Neural cell (in vitro differentiated cells): ENCODE results near the gene NOD1. TPM values are rescaled to one million over a fixed set of nuclear protein-coding genes. Genes with fewer than 3 reads are reported as not detected.
A peak's percentile ranks its signal among the peaks of the same experiment; 100 is the strongest.

Source experiments
- H2AFZ ChIP-seq: fragments of 200-600, 300-800 bp; sonication (generic), shearing (Covaris generic); 2 replicates; pipeline ENCODE4 v1.6.0; 2014; ENCODE audit warnings: low read depth, mild to moderate bottlenecking, antibody characterized with exemption, low read length, moderate library complexity
- H3F3A ChIP-seq: fragments of 200-600 bp; shearing (Covaris generic); 2 replicates; pipeline ENCODE4 v1.6.1; 2016; ENCODE audit warnings: mild to moderate bottlenecking, moderate library complexity, mixed read lengths, antibody characterized with exemption, low read length; ENCODE audit not compliant: insufficient read depth, poor library complexity, severe bottlenecking
- H3K27ac ChIP-seq: fragments of 200-600, 300-800 bp; sonication (generic), shearing (Covaris generic); 2 replicates; pipeline ENCODE4 v1.5.1; 2014; ENCODE audit warnings: mild to moderate bottlenecking, low read length, moderate library complexity
- H3K27me3 ChIP-seq: fragments of 300-800, 200-600 bp; sonication (generic), shearing (Covaris generic); 2 replicates; pipeline ENCODE4 v1.6.0; 2014; ENCODE audit warnings: mild to moderate bottlenecking, low read depth, low read length, moderate library complexity; ENCODE audit not compliant: insufficient read depth
- H3K36me3 ChIP-seq: fragments of 300-800, 200-600 bp; sonication (generic), shearing (Covaris generic); 2 replicates; pipeline ENCODE4 v1.5.1; 2014; ENCODE audit warnings: mild to moderate bottlenecking, antibody characterized with exemption, low read length, moderate library complexity; ENCODE audit not compliant: insufficient read depth
- H3K4me2 ChIP-seq: fragments of 300-800, 200-600 bp; sonication (generic), shearing (Covaris generic); 2 replicates; pipeline ENCODE4 v1.6.0; 2014; ENCODE audit warnings: mild to moderate bottlenecking, low read length
- H3K4me3 ChIP-seq: fragments of 300-800, 200-600 bp; sonication (generic), shearing (Covaris generic); 2 replicates; pipeline ENCODE4 v1.5.1; 2014; ENCODE audit warnings: mild to moderate bottlenecking, low read length, moderate library complexity
- H3K79me2 ChIP-seq: fragments of 200-600 bp; shearing (Covaris generic); replicated peaks from 2 replicates; pipeline ENCODE4 v1.6.0; 2014; ENCODE audit warnings: mild to moderate bottlenecking, low read length, moderate library complexity; ENCODE audit not compliant: insufficient read depth
- H3K9ac ChIP-seq: fragments of 300-800, 200-600 bp; sonication (generic), shearing (Covaris generic); 2 replicates; pipeline ENCODE4 v1.6.1; 2016; ENCODE audit warnings: mild to moderate bottlenecking, low read length, mixed read lengths
- H3K9me2 ChIP-seq: fragments of 200-600 bp; shearing (Covaris generic); 2 replicates; pipeline ENCODE4 v1.6.1; 2016; ENCODE audit warnings: mild to moderate bottlenecking, low read length, mixed read lengths; ENCODE audit not compliant: insufficient read depth
- H3K9me3 ChIP-seq: fragments of 200-600, 300-800 bp; sonication (generic), shearing (Covaris generic); 2 replicates; pipeline ENCODE4 v1.6.1; 2016; ENCODE audit warnings: mild to moderate bottlenecking, mixed run types, low read length, moderate library complexity, mixed read lengths
- H4K20me1 ChIP-seq: fragments of 200-600 bp; shearing (Covaris generic); 2 replicates; pipeline ENCODE4 v1.6.1; 2016; ENCODE audit warnings: mild to moderate bottlenecking, mixed run types; ENCODE audit not compliant: insufficient read depth
- EP300 ChIP-seq: fragments of 450-650 bp; conservative IDR thresholded peaks from 2 replicates; pipeline ENCODE4 v1.6.1; 2014; ENCODE audit warnings: antibody characterized with exemption, mild to moderate bottlenecking, moderate library complexity; ENCODE audit not compliant: poor library complexity, severe bottlenecking
- EZH2 ChIP-seq: fragments of 200-600, 300-800 bp; shearing (Covaris generic), sonication (generic); IDR thresholded peaks from 2 replicates; pipeline ENCODE4 v1.6.1; 2014; ENCODE audit warnings: antibody characterized with exemption, low read length, borderline replicate concordance, mild to moderate bottlenecking; ENCODE audit not compliant: insufficient read depth, poor library complexity, severe bottlenecking
- MXI1 ChIP-seq: fragments of 450-650 bp; conservative IDR thresholded peaks from 2 replicates; pipeline ENCODE4 v1.6.1; 2014; ENCODE audit warnings: antibody characterized with exemption, mild to moderate bottlenecking; ENCODE audit not compliant: poor library complexity, severe bottlenecking
- POLR2AphosphoS5 ChIP-seq: IDR thresholded peaks from 2 replicates; pipeline ENCODE4 v1.6.1; 2012
- RAD21 ChIP-seq: fragments of 450-650 bp; conservative IDR thresholded peaks from 2 replicates; pipeline ENCODE4 v1.6.1; 2014; ENCODE audit warnings: antibody characterized with exemption, mild to moderate bottlenecking, moderate library complexity
- SMC3 ChIP-seq: fragments of 450-650 bp; conservative IDR thresholded peaks from 2 replicates; pipeline ENCODE4 v1.6.1; 2014; ENCODE audit warnings: antibody characterized with exemption, mild to moderate bottlenecking, moderate library complexity; ENCODE audit not compliant: poor library complexity
- TAF1 ChIP-seq: IDR thresholded peaks from 2 replicates; pipeline ENCODE4 v1.6.1; 2012; ENCODE audit warnings: low read depth
- polyA plus RNA-seq: library from polyadenylated mRNA; depleted of rRNA; stranded (reverse); fragments of >200 nt; gene quantifications from 2 replicates; pipeline ENCODE4 v1.2.3, GENCODE V29; 2014
- TF ChIP-seq, protein P1 (sequence below): fragments of 450-650 bp; IDR thresholded peaks from 2 replicates; pipeline ENCODE4 v1.5.1; 2014; ENCODE audit warnings: antibody characterized with exemption, mild to moderate bottlenecking, moderate library complexity; ENCODE audit not compliant: poor library complexity, severe bottlenecking
- TF ChIP-seq, protein P2 (sequence below): IDR thresholded peaks from 2 replicates; pipeline ENCODE4 v1.6.1; 2012; ENCODE audit warnings: borderline replicate concordance

NOD1 gene
- polyA plus RNA-seq, 1 donor from 2014 or later, result 0.43 TPM

DNA sequence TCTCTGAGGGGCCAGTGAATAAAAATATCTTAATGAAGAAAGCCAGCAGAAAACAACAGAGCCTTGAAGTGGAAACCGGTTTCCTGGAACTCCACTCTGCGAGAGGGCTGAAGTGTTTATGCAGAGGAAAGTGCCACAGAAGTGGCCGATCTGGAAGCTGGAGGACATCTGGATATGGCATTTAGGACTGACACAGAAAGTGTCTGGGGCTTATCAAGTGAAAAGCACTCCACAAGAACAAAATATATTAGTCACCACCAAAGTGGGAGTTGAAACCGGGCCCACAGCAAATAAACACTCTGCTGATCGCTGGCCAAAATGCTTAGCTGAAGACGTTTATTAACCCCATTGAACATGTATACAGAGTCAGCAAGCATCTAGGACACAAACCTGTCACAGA lies 7.8 kb downstream of the NOD1 start:
- no peaks in the 10 kb centered on the region for H3K79me2 ChIP-seq
- H3K9ac ChIP-seq, result no peak overlapping the region
- no peaks in the 10 kb centered on the region for H3K36me3 ChIP-seq
- no peaks in the 10 kb centered on the region for H3K9me2 ChIP-seq
- no peak overlapping the region for H3K4me3 ChIP-seq
- no peaks in the 10 kb centered on the region for H3F3A ChIP-seq
- no peak overlapping the region for H3K27ac ChIP-seq
- TF ChIP-seq RAD21, result no peak
- TF ChIP-seq EP300, result no peak
- H3K9me3 ChIP-seq, result no peaks in the 10 kb centered on the region
- H2AFZ ChIP-seq, result no peak overlapping the region
- no peaks in the 10 kb centered on the region for H4K20me1 ChIP-seq
- no peaks in the 10 kb centered on the region for H3K27me3 ChIP-seq
- H3K4me2 ChIP-seq, result no peak overlapping the region

GRCh38 chr7:30470163-30470770 lies 8.3 kb downstream of the NOD1 start:
- Histone ChIP-seq H3K79me2 (no peaks in the 10 kb centered on the region), H3K27me3 (no peaks in the 10 kb centered on the region), H3K9me3 (no peaks in the 10 kb centered on the region), H2AFZ (no peak overlapping the region), H3K9me2 (no peaks in the 10 kb centered on the region), H3F3A (no peaks in the 10 kb centered on the region), H3K4me3 (no peak overlapping the region), H3K27ac (no peak overlapping the region), H3K36me3 (no peaks in the 10 kb centered on the region), H3K9ac (no peak overlapping the region), H4K20me1 (no peaks in the 10 kb centered on the region), H3K4me2 (no peak overlapping the region)
- TF ChIP-seq MXI1 (no peak), POLR2AphosphoS5 (no peak)
- TF ChIP-seq, protein P1, sequence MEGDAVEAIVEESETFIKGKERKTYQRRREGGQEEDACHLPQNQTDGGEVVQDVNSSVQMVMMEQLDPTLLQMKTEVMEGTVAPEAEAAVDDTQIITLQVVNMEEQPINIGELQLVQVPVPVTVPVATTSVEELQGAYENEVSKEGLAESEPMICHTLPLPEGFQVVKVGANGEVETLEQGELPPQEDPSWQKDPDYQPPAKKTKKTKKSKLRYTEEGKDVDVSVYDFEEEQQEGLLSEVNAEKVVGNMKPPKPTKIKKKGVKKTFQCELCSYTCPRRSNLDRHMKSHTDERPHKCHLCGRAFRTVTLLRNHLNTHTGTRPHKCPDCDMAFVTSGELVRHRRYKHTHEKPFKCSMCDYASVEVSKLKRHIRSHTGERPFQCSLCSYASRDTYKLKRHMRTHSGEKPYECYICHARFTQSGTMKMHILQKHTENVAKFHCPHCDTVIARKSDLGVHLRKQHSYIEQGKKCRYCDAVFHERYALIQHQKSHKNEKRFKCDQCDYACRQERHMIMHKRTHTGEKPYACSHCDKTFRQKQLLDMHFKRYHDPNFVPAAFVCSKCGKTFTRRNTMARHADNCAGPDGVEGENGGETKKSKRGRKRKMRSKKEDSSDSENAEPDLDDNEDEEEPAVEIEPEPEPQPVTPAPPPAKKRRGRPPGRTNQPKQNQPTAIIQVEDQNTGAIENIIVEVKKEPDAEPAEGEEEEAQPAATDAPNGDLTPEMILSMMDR, result no peak

GRCh38 chr7:30469303-30469702 lies 9.3 kb downstream of the NOD1 start:
- H3K27me3 ChIP-seq, result no peaks in the 10 kb centered on the region
- no peaks in the 10 kb centered on the region for H3K79me2 ChIP-seq
- no peaks in the 10 kb centered on the region for H4K20me1 ChIP-seq
- H3F3A ChIP-seq, result no peaks in the 10 kb centered on the region
- no peak overlapping the region for H3K4me3 ChIP-seq
- no peak overlapping the region for H2AFZ ChIP-seq
- no peaks in the 10 kb centered on the region for H3K9me2 ChIP-seq
- H3K36me3 ChIP-seq, result no peaks in the 10 kb centered on the region
- TF ChIP-seq EP300 (no peak), RAD21 (peak; percentile 25), POLR2AphosphoS5 (no peak), TAF1 (no peak), MXI1 (no peak), SMC3 (peak; percentile 40), EZH2 (no peak)
- TF ChIP-seq, protein P2, sequence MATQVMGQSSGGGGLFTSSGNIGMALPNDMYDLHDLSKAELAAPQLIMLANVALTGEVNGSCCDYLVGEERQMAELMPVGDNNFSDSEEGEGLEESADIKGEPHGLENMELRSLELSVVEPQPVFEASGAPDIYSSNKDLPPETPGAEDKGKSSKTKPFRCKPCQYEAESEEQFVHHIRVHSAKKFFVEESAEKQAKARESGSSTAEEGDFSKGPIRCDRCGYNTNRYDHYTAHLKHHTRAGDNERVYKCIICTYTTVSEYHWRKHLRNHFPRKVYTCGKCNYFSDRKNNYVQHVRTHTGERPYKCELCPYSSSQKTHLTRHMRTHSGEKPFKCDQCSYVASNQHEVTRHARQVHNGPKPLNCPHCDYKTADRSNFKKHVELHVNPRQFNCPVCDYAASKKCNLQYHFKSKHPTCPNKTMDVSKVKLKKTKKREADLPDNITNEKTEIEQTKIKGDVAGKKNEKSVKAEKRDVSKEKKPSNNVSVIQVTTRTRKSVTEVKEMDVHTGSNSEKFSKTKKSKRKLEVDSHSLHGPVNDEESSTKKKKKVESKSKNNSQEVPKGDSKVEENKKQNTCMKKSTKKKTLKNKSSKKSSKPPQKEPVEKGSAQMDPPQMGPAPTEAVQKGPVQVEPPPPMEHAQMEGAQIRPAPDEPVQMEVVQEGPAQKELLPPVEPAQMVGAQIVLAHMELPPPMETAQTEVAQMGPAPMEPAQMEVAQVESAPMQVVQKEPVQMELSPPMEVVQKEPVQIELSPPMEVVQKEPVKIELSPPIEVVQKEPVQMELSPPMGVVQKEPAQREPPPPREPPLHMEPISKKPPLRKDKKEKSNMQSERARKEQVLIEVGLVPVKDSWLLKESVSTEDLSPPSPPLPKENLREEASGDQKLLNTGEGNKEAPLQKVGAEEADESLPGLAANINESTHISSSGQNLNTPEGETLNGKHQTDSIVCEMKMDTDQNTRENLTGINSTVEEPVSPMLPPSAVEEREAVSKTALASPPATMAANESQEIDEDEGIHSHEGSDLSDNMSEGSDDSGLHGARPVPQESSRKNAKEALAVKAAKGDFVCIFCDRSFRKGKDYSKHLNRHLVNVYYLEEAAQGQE, result no peak
- TF ChIP-seq, protein P1, result peak; percentile 49
- no peak overlapping the region for H3K9ac ChIP-seq
- H3K9me3 ChIP-seq, result no peaks in the 10 kb centered on the region
- no peak overlapping the region for H3K4me2 ChIP-seq
- no peak overlapping the region for H3K27ac ChIP-seq
